HAP-1 (cell line): ENCODE measurements around the gene TTC7B.

ENCODE experiments used
- DNase-seq, 2 experiments: peaks; one replicate each; pipeline ENCODE4 v3.0.0-alpha.2; 2016 to 2020; ENCODE audit warnings: low spot score in 2 of 2
- H3K27me3 ChIP-seq: fragments of 250-450 bp; sonication (Bioruptor Pico); 2 replicates; pipeline ENCODE4 v1.5.1; 2020; ENCODE audit warnings: low read depth, mild to moderate bottlenecking, moderate library complexity
- H3K36me3 ChIP-seq: fragments of 250-450 bp; sonication (Bioruptor Pico); replicated peaks from 2 replicates; pipeline ENCODE4 v1.5.1; 2020; ENCODE audit warnings: mild to moderate bottlenecking
- H3K4me1 ChIP-seq: fragments of 250-450 bp; sonication (Bioruptor Pico); 2 replicates; pipeline ENCODE4 v1.5.1; 2020; ENCODE audit warnings: mild to moderate bottlenecking
- H3K4me3 ChIP-seq: fragments of 250-450 bp; sonication (Bioruptor Pico); 2 replicates; pipeline ENCODE4 v1.5.1; 2020; ENCODE audit warnings: mild to moderate bottlenecking, moderate library complexity
- H3K9me3 ChIP-seq: fragments of 250-450 bp; sonication (Bioruptor Pico); 2 replicates; pipeline ENCODE4 v1.5.1; 2020; ENCODE audit warnings: mild to moderate bottlenecking, moderate library complexity
- in situ Hi-C: fragments of 300-500 bp; cut with MboI; formaldehyde crosslinking; loops from 3 replicates; pipeline ENCODE4 v1.14.3; 2020; ENCODE audit warnings: low sequenced_read_pairs, inconsistent platforms, mixed read lengths

TTC7B gene

DNA sequence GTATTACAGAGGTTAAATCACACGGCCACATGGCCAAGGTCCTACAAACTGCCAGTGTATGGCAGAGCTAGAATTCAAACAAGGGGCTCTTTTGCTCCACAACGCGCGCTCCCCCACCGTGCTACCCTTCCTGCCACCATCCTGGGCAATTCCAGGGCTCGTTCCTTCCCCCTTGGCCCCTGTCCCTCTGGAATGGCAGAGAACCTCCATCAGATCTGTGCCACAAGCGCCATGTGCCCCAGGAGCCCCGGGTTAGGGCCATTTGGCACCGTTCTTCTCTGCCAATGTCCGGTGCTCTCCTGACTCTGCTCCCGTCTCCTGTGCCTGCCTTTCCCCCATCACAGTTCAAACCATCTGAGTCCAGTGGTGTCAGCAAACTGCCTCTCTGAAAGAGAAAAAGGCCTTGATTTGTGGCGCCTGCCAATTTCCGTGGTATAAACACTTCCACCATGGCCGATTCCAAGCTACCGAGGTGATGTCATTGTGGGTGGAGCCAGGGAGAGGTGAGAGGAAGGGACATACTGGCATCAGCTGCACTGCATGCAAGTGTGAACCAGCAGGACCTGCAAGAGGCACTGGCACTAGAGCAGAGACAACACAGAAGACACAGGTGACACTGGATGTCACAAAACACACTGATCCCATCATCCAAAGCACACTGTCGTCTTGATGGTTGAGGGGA lies 256.3 kb downstream of the TTC7B start:
- H3K4me1 ChIP-seq, result no peaks in the 10 kb centered on the region
- no peaks in the 10 kb centered on the region for H3K36me3 ChIP-seq
- no peaks in the 10 kb centered on the region for H3K27me3 ChIP-seq
- H3K4me3 ChIP-seq, result no peak overlapping the region
- no peaks in the 10 kb centered on the region for H3K9me3 ChIP-seq
- in situ Hi-C loops, result no loop called here
- no peak for DNase-seq

DNA sequence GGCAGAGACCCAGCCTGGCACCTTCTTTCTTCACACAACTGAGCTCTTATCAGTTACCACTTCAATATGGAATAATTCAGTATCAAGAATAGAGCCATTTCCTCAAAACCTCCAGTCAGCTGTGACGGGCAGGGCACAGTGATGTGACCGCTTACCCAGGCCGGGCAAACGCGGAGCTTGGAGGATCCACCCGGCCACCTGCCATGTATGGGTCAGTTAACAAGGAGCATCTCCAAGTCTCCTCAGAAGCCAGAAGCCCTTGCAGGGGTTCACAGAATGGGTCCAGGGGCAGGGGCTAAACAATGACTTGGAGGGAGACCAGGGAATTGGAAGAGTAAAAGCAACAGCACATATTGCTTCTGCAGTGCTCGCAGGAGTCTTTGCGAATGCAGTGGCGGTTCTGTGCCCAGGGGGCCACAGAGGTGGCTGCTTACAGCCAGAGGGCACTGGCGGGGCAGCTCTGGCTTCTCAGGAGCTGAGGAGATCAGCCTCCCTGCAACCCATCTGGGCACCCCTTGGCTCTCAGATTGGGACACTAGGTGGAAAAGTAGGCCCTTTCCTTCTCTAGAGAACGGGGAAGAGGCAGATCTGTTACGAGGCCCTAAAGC lies 257.1 kb downstream of the TTC7B start:
- Histone ChIP-seq H3K4me3 (no peak overlapping the region), H3K9me3 (no peaks in the 10 kb centered on the region), H3K4me1 (no peaks in the 10 kb centered on the region), H3K36me3 (no peaks in the 10 kb centered on the region), H3K27me3 (no peaks in the 10 kb centered on the region)
- in situ Hi-C loops, result no loop called here
- DNase-seq, result no peak

DNA sequence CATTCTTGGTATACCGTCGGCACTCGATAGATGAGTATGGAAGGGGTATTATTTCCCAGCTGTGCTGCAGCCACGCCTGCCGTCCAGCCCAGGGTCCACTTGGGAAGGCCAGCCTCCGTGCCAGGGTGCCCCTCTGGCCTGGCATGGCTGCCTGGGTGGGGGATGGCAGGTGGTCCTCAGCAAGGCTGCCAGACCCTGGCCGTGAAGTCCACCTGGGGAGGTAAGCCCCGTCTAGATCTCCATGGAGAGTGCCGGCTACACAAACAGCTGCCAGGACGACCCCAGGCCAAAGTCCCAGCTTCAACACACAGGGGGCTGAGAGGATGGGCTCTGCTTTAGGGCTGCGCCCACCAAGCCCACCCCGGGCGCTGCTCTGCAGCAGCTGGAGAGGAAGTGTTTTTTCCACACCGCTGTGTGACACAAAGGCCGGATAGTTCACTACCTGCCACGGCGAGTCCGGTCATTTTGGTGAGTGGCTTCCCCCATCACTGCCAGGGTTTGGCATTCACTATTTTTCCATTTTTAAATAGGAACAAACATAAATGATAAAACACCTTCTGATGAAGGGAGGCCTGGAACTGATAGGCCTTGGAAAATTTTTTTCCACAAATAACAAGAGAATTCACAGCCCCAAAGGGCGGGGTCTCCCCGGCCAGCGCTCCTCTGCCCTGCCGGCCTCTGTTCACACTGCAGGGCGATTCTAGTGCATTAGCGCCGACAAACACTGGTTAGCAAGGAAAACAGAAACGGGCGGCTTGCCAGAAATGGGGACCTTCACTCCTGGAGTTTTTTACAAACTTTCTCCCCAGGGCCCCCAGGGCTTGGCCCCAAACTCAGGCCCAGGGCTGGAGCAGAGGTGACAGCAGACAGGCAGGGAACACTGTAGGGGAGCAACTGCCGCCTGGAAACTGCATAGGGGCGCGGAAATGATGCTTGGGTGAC lies 257.9 kb downstream of the TTC7B start:
- Histone ChIP-seq H3K9me3 (no peaks in the 10 kb centered on the region), H3K4me1 (no peaks in the 10 kb centered on the region), H3K4me3 (no peak overlapping the region), H3K36me3 (no peaks in the 10 kb centered on the region), H3K27me3 (no peaks in the 10 kb centered on the region)
- in situ Hi-C loops, result no loop called here
- no peak for DNase-seq

DNA sequence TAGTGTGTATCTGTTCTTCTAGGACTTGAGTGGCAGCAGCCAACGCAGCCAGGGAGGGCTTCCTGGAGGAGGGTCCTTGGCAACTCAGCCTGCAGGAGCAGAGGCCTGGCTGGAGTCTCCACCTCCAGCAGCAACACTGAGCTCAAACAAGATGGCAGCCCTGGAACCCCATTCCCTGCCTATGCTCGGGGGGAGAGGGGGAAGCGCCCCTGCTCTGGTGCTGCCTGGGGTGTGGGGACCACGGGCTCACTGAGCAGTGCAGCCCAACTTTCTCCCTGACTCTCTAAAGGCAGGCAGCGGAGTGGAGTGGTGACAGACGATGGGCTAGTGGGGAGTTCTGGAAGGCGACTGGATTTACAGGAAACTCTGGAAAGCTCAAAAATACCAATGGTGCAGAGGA lies 258.7 kb downstream of the TTC7B start:
- Histone ChIP-seq H3K4me3 (no peak overlapping the region), H3K36me3 (no peaks in the 10 kb centered on the region), H3K27me3 (no peaks in the 10 kb centered on the region), H3K9me3 (no peaks in the 10 kb centered on the region), H3K4me1 (no peaks in the 10 kb centered on the region)
- DNase-seq, result no peak
- in situ Hi-C loops, result no loop called here

DNA sequence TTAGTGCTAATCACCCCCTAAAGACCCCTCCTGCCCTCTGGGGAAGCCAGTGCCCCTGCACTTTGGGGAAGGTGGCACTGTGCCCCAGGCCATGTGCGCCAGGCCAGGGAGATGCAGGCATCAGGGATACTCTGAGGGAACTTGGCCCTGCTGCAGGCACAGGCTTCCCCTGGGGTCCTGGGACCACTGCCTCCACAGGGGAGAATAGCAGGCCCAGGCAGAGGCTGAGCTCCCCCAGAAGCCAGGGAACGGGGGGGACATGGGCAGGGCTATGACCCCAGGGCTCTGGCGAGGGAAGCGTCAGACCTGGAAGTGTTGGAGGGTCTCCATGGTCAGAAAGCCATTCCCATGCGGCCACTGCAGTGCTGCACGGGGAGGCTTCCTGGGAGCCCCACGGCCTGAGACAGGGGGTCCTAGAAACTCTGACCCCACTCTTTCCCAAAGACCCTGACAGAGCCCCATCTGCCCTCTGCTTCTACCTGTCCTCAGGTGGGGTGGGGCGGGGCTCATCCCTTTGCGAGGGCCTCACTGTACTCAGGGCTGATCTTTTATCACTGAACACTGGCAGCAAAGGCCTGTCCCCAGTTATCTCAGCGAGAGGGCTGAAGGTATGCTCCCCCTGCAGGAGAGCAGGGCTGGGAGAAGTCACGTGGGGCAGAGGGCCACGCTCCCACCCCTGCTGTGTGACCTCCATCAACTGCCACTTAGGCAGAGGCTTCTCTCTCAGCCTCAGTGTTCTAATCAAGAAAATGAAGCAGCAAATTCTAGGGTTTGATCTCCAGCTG lies 259.4 kb downstream of the TTC7B start:
- Histone ChIP-seq H3K27me3 (no peaks in the 10 kb centered on the region), H3K4me3 (no peak overlapping the region), H3K36me3 (no peaks in the 10 kb centered on the region), H3K9me3 (no peaks in the 10 kb centered on the region), H3K4me1 (no peaks in the 10 kb centered on the region)
- no peak for DNase-seq
- in situ Hi-C loops, result no loop called here

DNA sequence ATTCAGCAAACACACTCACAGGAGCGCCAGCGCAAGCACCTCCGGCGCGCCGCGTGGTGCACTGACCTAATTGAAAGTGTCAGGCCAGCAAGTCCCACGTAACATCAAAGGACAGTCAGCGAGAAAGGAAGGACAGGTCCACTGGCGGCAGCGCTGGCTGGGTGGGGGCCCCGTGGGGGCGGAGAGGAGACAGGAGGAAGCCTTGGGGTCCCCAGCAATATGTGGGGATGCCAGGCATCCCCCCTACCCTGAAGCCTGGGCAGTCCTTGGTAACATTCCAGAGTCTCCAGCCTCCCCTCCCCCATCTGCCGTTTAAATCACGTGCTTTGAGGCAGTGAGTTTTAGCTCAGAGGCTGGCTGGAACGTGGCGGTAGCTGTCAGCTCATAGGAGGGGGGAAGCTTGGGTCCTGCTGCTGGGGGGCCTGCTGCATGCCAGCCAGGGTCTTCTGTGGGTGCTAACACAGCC lies 260.2 kb downstream of the TTC7B start:
- H3K9me3 ChIP-seq, result no peaks in the 10 kb centered on the region
- no peak for DNase-seq
- H3K27me3 ChIP-seq, result no peaks in the 10 kb centered on the region
- in situ Hi-C loops, result no loop called here
- no peaks in the 10 kb centered on the region for H3K4me1 ChIP-seq
- no peak overlapping the region for H3K4me3 ChIP-seq
- H3K36me3 ChIP-seq, result no peaks in the 10 kb centered on the region

DNA sequence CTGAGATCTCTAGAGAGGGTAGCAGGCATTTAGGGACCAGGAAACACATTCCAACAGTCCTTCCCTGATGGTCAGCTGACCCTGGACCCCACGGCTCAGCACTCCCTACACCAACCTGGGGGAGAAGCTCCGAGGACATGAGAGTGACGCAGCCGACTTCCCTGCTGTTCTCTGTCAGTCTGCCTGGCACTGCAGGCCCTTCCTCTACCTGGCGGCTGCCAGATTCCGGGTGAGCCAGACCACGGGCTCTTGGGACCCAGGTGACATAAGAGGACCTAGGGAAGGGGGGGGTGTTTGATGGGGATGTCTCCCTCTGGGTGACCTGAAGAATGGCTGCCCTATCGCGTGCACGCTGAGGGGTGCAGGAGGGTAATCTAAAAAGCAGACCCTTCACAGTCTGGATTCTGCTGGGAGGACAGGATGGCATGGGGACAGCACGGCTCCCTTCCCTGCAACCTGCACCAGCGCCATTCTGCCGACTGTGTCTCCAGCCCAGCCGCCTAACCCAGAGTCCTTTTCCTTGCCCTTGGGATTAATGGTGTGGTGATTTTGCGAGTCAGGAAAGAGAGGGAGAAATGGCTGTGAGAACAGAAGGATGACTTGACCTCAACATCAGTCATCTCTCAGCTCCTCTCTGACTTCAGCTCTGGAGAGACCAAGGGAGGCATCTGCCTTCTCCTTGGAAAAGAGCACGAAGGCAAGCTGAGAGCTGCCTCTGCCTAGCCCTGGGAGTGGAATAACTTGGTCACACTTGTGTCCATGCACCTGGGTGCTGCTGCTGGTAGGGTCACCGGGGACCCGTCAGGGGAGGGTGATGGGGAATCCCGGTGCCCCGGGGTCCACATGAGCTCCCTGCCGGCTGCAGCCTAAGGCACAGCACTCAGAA lies 260.9 kb downstream of the TTC7B start:
- H3K4me1 ChIP-seq, result no peaks in the 10 kb centered on the region
- H3K27me3 ChIP-seq, result no peaks in the 10 kb centered on the region
- no peak for DNase-seq
- H3K4me3 ChIP-seq, result no peak overlapping the region
- no peaks in the 10 kb centered on the region for H3K9me3 ChIP-seq
- no peaks in the 10 kb centered on the region for H3K36me3 ChIP-seq
- in situ Hi-C loops, result no loop called here

DNA sequence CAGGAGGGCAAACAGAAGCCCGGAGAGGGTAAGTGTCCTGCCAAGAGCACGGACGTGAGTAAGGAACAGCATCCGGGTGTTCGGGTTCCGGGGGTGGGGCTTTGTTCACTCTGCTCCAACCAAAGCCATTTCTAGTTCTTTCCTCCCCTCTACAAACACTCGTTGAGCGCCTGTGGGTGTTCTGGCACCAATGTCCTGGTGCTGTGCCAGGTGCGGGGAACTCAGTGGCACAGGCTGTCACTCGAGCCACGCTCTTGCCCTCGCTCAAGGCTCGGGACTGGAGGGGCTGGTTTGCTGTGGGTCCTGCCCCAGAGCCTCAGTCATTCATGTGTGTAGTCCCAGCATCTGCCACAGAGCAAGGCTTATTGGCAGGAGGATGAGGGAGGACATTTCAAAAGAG lies 261.9 kb downstream of the TTC7B start:
- H3K4me3 ChIP-seq, result no peak overlapping the region
- DNase-seq, result no peak

DNA sequence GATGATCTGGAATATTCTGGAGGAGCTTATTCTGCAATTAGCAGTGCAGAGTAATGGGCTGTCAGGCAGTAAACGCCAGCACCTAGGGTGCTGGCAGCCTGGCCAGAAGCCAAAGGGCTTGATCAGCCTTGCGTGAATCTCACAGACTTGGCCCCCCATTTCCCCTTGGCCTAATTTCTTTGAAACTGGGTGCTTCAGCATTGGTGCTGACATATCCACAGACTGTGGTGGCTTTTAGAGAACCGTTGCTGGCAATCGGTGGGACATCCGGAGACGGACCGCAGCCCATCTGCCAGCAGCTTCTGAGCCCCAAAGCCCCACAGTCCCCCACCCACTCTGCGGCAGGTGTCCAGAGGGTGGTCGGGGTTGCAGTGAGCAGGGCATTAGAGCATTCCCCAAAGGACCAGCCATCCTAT lies 262.3 kb downstream of the TTC7B start:
- H3K27me3 ChIP-seq, result no peaks in the 10 kb centered on the region

More for the DNA sequence above, 261.9 kb downstream of the TTC7B start:
- no peaks in the 10 kb centered on the region for H3K9me3 ChIP-seq
- in situ Hi-C loops, result no loop called here
- no peaks in the 10 kb centered on the region for H3K27me3 ChIP-seq
- no peaks in the 10 kb centered on the region for H3K4me1 ChIP-seq
- no peaks in the 10 kb centered on the region for H3K36me3 ChIP-seq

DNA sequence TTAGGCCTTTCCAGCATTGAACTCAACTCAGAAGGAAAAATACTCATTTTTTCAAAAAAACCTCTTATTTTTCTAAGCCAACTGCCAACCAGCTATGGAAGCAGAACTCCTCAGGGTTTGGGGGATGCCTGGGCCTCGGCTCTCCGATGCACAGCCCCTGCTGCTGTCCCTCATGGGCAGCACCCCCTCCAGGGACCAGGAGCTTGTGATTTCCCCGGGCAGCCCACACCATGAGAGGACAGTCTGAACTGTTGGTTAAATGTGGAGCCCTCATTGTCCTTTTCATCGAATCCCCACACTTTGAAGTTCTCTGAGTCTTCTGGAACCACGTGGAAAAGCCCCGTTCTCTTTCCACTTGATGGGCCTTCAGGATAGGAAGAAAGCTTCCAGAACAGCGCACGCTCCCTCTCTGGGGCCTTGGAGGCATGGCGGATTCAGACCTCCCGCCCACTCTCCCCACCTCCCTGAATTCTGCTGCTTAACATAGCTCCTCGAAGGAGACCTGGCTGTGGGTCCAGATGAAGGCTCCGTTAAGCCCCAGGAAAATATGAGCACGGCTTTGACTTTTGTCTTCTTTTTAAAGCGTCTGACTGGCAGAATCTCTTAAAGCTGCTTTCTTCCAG lies 262.8 kb downstream of the TTC7B start:
- no peak for DNase-seq
- no peaks in the 10 kb centered on the region for H3K27me3 ChIP-seq
- no peak overlapping the region for H3K4me3 ChIP-seq
- no peaks in the 10 kb centered on the region for H3K36me3 ChIP-seq
- in situ Hi-C loops, result no loop called here
- H3K4me1 ChIP-seq, result no peaks in the 10 kb centered on the region
- H3K9me3 ChIP-seq, result no peaks in the 10 kb centered on the region

More for the DNA sequence above, 262.3 kb downstream of the TTC7B start:
- no peak overlapping the region for H3K4me3 ChIP-seq
- no peak for DNase-seq
- no peaks in the 10 kb centered on the region for H3K9me3 ChIP-seq
- in situ Hi-C loops, result no loop called here
- H3K4me1 ChIP-seq, result no peaks in the 10 kb centered on the region
- H3K36me3 ChIP-seq, result no peaks in the 10 kb centered on the region

DNA sequence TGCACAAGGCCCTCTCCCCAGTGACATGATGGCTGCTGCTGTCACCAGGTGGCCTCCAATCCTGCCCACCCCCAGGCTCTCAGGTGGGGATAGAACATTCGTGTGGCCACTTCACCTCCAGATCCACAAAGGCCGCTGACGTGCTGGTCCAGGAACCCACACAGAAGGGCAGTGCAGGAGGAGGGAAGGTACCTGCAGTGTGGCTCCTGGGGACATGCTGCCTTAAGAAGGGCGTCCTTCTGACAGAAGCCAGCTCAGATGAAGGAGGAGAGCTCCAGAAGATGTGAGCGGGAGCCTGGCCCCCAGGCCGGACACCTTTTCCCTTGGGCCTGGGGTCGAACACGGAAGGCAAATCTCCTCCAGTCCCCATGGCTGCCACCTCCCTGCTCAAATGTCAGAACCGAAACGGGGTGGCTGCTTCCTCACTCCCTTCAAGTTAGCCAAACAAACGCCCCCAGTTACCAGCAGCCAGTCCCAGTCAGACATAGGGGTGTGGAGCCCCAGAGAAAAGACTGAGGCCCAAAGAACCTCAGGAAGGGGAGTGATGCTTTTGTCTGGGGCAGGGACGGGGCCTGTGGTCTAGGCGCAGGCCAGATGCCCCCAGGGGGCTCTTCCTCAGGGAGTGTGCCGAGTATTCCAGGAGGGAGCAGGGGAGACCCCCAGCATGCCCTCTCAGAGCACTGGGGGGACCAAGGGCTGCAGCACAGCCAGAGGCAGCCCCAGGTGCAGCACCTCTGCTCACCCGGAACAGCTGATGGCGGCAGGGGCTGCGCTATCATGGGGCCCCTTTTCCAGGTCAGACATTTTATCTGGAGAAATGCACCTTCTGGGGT lies 263.5 kb downstream of the TTC7B start:
- H3K9me3 ChIP-seq, result no peaks in the 10 kb centered on the region
- no peaks in the 10 kb centered on the region for H3K36me3 ChIP-seq
- no peak overlapping the region for H3K4me3 ChIP-seq
- no peaks in the 10 kb centered on the region for H3K27me3 ChIP-seq
- no peak for DNase-seq
- in situ Hi-C loops, result no loop called here
- H3K4me1 ChIP-seq, result no peaks in the 10 kb centered on the region
